ENCODE measurements around the gene CHCHD6. TPM values are rescaled to one million over a fixed set of nuclear protein-coding genes. Genes with fewer than 3 reads are reported as not detected.

CHCHD6 gene
- total and polyA plus RNA-seq, 2 of the 4 experiments (the other 2 are of a cell fraction): 18.8 to 28.9 TPM

DNA sequence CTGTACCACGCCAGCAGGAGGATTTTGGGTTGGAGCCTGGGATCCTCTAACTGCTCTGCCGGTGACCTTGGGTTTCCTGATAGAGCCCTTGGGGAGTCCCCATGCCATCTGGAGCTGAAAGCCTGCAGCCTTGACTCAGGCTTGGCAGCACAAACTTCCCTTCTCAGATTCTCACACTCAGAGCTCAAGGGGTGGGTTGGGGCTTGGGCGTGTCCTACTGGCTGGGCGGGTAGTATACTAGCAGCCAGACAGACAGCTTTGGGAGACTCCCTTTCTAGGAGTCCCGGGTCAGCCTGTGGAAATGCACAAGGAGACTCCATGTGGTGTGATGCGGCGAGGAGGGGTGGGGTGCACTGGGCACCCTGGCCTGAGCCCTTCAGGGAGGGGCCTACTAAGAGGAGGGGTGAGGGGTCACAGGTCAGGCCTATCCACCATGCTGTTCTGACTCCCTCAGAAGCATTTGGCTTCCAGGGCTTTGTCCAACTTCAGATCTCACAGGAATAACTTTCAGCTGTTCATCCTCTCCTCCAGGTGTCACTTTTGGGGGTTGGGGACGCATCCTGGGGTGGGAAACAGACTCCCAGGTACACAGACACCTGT is 257.3 kb downstream of the CHCHD6 start:
- intact Hi-C loops (cut with micrococcal nuclease): loop anchor here (5.0 kb wide), 1 partner anchor 109 kb away; no protein-coding TSS in a partner anchor
- POLR2A ChIA-PET (ENCODE audit: unreplicated experiment): no interaction called here

More for the DNA sequence above, 257.3 kb downstream of the CHCHD6 start:
- ATAC-seq (ENCODE audit: low read depth) (peak; percentile 57), DNase-seq (peak; percentile 61)
- Histone ChIP-seq H2BK20ac (ENCODE audit: low read depth, low read length) (0 out of 2 replicates have a peak overlapping the region, but pooled peaks have one; percentile 9), H3K9me3 (ENCODE audit: control insufficient read depth, insufficient read depth, low read length) (no peaks in the 10 kb centered on the region), H3K18ac (ENCODE audit: low read depth, low read length) (no peak overlapping the region), H3K9ac (ENCODE audit: low read depth, low read length) (0 out of 2 replicates have a peak overlapping the region, but pooled peaks have one; percentile 12), H4K91ac (ENCODE audit: insufficient read depth, low read depth, low read length) (no peak overlapping the region), H3K4me3 (ENCODE audit: insufficient read depth, low read depth, low read length) (no peak overlapping the region), H3K36me3 (ENCODE audit: control insufficient read depth, insufficient read depth, low read length) (no peaks in the 10 kb centered on the region), H3K4me2 (ENCODE audit: low read depth, low read length) (no peak overlapping the region), H3K27me3 (ENCODE audit: control insufficient read depth, insufficient read depth, low read length) (no peaks in the 10 kb centered on the region), H3K79me1 (ENCODE audit: low read depth in 1 of 2, low read length in 2 of 2) (no peaks in the 10 kb centered on the region), H2AK9ac (replicated peaks; ENCODE audit: low read depth, low read length, poor library complexity) (no peak overlapping the region), H3K4ac (ENCODE audit: low read depth, low read length) (no peak overlapping the region), H4K5ac (ENCODE audit: low read depth, low read length) (no peak overlapping the region), H3K14ac (replicated peaks; ENCODE audit: low read depth, low read length) (no peak overlapping the region), H4K20me1 (ENCODE audit: insufficient read depth, low read length) (no peaks in the 10 kb centered on the region), H2BK120ac (ENCODE audit: low read depth, low read length) (no peak overlapping the region), H2BK5ac (ENCODE audit: low read depth, low read length, poor library complexity, severe bottlenecking) (no peak overlapping the region), H2AFZ (replicated peaks; ENCODE audit: low read length, poor library complexity) (no peak overlapping the region), H3K9me1 (ENCODE audit: insufficient read depth, low read length) (peaks cover 9% of the 10 kb centered on the region; the same call in 1 of the 2 replicates), H3K23ac (ENCODE audit: low read depth, low read length) (no peak overlapping the region), H3K27ac (ENCODE audit: insufficient read depth, low read length) (no peak overlapping the region), H2BK15ac (ENCODE audit: low read depth, low read length) (no peak overlapping the region), H4K8ac (ENCODE audit: low read depth in 2 of 2, low read length in 2 of 2) (no peak overlapping the region), H3K4me1 (ENCODE audit: control insufficient read depth, insufficient read depth, low read length) (peaks cover 15% of the 10 kb centered on the region; the same call in 1 of the 2 replicates), H2AK5ac (ENCODE audit: low read depth, low read length) (no peak overlapping the region), H3K56ac (ENCODE audit: extremely low read depth, insufficient read depth, low read length) (no peak overlapping the region)
- TF ChIP-seq SMC3 (IDR thresholded peaks at IDR 0.05; ENCODE audit: low read depth, low read length) (no peak), BHLHE40 (IDR thresholded peaks at IDR 0.05; ENCODE audit: low read depth, low read length) (no peak), MXI1 (IDR thresholded peaks at IDR 0.05; ENCODE audit: borderline replicate concordance, low read depth, low read length) (no peak)
- dilution Hi-C loops (cut with HindIII; ENCODE audit: low sequenced_read_pairs, unreplicated experiment): no loop called here
- CTCF ChIA-PET: interaction anchor here (1.6 kb wide), 1 partner anchor 208 kb away, joined by 4 read pairs; no protein-coding TSS in a partner anchor
- in situ Hi-C loops (cut with MboI; ENCODE audit: low sequenced_read_pairs): no loop called here
- no CpG with 5 or more reads among the region's 8 CpGs for WGBS, 2 experiments (ENCODE audit: extremely low coverage in 2 of 2, insufficient read length in 1 of 2)
- no TSS peak for BruUV-seq (replicated peaks)

Measured in IMR-90 (cell line).